NCI-H187 (cell line): ENCODE data around the gene HSPD1.
"Not testable (repeated sequence)": the region's sequence is repeated elsewhere in the genome, so short reads cannot be mapped to it uniquely, and the experiment has no call there.

Experiments
- DNase-seq, 2 experiments: peaks; one replicate each; lab custom pipeline; 2025; lab: John Stamatoyannopoulos, UW

The HSPD1 gene

GRCh38 chr2:197496695-197497094 lies 2.9 kb downstream of the HSPD1 start:
- DNase-seq: no peak

- DNase-seq: no peak
These were observed 4.1 kb downstream of the HSPD1 start for GRCh38 chr2:197495433-197496134.

DNA sequence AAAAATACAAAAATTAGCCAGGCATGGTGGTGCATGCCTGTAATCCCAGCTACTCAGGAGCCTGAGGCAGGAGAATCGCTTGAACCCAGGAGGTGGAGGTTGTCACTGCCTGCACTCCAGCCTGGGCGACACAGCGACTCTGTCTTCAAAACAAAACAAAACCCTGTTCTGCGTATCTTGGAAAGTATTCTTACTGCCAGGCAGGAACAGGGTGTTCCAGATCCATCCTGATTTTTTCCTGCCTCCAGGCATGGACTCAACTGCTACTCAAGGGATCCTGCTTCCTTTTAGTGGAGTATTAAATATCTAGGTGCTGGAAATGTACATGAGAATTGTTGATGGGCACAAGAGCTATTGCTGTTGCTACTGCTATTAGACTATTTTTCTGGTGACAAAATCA lies 12.3 kb downstream of the HSPD1 start:
- DNase-seq: no peak

DNA sequence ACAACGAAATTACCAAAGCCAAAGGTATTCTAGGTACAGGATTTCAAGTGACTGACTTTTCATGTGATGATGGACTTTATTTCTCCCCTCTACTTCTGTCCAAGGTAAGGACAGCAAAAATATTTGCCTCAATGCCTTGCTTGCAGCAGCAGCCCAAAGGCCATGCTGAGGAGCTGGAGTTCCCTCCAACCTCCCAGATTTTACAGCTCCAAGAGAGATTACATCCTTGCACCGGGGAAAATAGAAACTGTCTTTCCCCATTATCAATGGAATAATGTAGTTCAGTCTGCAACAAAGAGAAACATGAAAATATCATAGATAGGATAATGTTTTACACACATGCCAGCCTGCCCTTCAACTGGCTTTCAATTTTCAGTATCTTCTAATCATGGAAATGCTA lies 13.5 kb downstream of the HSPD1 start:
- no peak for DNase-seq

GRCh38 chr2:197484248-197484647 lies 15.4 kb downstream of the HSPD1 start:
- DNase-seq: not testable (repeated sequence)

- DNase-seq: no peak
These were observed 19.2 kb downstream of the HSPD1 start for GRCh38 chr2:197480165-197481036.

- no peak for DNase-seq
These were observed 21.8 kb downstream of the HSPD1 start for GRCh38 chr2:197477797-197478196.

GRCh38 chr2:197472166-197472565 lies 27.5 kb downstream of the HSPD1 start:
- no peak for DNase-seq

- no peak for DNase-seq
These were observed 35.5 kb downstream of the HSPD1 start for GRCh38 chr2:197464175-197464574.

DNA sequence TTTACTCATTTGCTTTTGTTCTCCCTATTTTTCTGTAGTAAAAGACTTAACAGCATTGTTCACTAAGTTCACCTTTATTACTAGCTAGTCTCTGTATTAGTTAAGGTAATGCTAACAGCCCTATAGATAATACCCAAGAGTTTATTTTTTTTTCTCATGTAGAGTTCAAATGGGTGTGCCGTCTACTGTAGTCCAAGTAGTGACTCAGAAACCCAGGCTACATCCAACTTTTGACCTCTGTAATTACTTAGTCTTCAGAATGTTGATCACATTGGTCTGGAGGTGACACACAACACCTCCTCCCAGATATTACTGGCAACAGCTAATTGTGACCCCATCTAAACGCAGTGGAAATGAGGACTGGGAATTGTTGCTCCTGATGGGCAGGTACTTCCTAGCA lies 38.6 kb downstream of the HSPD1 start:
- no peak for DNase-seq

DNA sequence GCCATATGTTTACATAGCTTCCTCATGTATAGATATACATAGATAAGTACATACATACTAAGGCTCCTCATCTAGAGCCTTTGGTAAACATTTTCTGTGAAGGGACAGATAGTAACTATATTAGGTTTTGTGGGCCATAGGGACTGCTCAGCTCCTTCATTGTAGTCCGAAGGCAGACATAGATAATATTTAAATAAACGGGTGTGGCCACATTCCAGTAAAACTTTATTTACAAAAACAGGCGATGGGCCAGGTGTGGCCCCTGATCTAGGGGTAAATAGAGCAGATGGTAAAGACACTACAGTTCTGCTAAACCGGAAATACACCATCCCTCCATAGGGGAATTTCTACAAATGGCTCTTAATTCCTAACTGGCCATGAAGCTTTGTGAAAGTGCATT lies 39.0 kb downstream of the HSPD1 start:
- no peak for DNase-seq

- DNase-seq: no peak
These were observed 44.2 kb downstream of the HSPD1 start for GRCh38 chr2:197455428-197455827.

GRCh38 chr2:197454923-197455322 lies 44.7 kb downstream of the HSPD1 start:
- DNase-seq: no peak

- DNase-seq: no peak
These were observed 45.7 kb downstream of the HSPD1 start for GRCh38 chr2:197453914-197454398.

DNA sequence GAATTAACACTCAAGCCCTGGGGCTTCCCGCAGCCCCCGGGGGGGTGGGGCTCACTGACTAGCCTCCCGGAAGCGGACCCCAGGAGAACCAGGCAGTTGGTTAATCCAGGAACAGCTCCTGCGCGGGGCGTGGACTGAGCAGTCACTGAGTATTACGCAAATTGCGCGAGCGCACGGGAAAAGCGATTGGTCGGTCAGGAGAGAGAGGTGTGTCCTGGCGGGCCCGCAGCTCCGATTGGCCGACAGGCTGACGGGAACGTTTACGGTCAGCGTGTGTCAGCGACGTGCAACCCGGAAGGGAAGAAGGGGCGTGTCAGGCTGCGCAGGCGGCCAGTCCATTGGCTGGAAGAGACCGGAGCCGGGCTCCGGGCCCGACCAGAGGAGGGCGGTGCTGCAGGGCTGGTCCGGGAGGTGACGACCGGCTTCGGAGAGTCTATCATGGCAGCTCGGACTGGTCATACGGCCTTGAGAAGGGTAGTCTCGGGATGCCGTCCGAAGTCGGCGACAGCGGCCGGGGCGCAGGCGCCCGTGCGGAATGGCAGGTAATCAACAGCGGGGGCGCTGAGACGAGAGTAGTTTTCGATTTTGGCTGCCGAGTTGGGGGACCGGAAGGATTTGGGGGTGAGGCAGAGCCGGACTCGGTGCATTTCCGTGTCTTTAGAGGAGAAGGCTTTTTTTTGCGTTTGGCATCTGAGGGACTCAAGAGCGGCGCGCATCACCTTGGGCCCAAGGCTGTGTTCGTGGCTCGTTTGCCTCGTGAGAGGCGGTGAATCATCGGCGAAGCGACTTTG lies 46.3 kb downstream of the HSPD1 start, which contains the start of gene COQ10B:
Gene COQ10B (plus strand): TSS at position 430 of the 791 bp plus-strand sequence. CDS start 9 bp downstream, at position 439.
- DNase-seq: peak; percentile 86 to 92

DNA sequence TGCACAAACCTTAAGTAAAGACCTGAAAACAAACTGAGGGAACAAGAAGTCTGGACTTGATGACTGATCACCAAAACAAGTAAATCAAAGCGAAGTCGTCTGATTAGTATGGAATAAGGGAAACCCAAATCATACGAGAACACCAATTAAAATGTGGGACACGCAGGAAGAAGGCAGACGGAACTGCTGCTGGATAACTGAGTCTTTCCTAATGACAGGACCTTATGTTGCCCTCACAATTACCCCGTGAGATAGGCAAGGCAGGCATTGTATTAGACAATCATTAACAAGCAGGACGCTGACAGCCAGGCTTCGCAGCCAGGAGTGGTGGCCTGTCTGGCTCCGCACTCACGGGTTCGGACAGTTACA lies 46.9 kb downstream of the HSPD1 start:
- DNase-seq: no peak

DNA sequence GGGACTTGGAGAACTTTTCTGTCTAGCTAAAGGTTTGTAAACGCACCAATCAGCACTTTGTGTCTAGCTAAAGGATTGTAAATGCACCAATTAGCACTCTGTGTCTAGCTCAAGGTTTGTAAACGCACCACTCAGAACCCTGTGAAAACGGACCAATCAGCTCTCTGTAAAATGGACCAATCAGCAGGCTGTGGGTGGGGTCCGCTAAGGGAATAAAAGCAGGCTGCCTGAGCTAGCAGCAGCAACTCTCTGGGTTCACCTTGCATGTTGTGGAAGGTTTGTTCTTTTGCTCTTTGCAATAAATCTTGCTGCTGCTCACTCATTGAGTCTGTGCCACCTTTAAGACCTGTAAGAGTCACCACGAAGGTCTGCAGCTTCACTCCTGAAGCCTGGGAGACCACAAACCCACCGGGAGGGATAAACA lies 48.7 kb downstream of the HSPD1 start:
- not testable (repeated sequence) for DNase-seq

- no peak for DNase-seq
These were observed 49.2 kb downstream of the HSPD1 start for GRCh38 chr2:197450465-197450864.

DNA sequence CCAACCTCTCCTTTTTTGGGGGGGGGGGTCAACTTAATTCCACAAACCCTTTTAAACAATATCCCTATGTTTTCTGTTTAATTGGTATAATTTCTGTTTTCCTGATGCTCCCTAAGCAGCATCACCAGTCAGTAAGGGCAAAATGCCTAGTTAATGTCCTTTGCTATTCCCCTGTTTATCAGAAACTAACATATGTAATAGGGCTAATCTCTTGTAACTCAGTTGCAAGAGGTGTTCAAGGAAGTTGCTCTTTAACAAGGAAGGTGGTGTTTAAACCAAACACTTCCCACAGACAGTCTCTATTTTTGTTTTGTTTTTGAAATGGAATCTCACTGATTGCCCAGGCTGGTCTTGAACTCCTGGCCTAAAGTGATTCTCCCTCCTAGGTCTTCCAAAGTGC lies 52.8 kb downstream of the HSPD1 start:
- DNase-seq: no peak

GRCh38 chr2:197445746-197446145 lies 53.9 kb downstream of the HSPD1 start:
- no peak for DNase-seq

GRCh38 chr2:197442857-197443256 lies 56.8 kb downstream of the HSPD1 start:
- no peak for DNase-seq

DNA sequence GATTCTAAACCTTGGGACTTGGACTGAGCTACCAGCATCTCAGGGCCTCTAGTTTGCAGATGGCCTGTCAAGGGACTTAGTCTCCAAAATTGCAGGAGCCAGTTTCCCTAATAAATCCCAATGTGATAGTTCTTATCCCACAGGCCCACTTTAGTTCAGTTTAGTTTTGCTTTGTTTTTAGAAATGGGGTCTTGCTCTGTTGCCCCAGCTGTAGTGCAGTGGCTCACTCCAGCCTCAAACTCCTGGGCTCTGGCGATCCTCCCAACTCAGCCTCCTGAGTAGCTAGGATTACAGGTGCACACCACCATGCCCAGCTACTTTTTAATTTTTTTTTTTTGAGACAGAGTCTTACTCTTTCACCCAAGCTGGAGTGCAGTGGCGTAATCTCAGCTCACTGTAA lies 62.3 kb downstream of the HSPD1 start:
- no peak for DNase-seq
